ENCODE results near the gene COL8A2. TPM values are rescaled to one million over a fixed set of nuclear protein-coding genes. Genes with fewer than 3 reads are reported as not detected.

The COL8A2 gene
- total RNA-seq, 1 experiment from 2014 or later, result 1.2 TPM

DNA sequence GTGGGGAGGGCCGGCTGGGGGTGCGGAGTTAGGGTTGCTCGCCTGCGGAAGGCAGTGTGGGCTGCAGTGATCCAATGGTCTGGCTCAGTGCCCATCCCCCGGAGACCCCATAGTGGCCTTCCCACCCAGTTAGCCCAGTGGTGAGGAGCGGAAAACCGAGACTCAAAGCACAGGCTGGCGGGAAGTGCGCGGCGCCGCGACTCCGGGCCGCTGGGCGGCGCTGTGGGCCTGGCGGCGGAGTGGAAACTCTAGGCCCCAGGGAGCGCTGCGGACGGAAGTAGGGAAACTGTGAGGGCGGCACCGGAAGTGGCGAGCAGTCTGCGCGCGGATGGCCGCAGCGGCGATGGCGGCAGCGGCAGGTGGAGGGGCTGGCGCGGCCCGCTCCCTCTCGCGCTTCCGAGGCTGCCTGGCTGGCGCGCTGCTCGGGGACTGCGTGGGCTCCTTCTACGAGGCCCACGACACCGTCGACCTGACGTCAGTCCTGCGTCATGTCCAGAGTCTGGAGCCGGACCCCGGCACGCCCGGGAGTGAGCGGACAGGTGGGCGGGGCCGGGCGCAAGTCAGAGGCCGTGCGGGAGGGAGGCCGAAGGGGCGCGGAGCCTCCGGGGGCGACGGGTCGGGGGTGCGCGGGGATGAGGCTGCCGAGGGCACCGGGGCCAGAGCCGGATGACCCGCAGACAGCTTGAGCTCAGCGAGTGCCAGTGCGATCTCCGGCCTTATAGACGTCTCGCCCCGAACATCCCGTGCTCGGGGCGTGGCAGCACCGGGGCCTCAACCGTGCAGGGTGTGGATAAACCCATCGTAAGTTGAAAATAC is 36.2 kb downstream of the COL8A2 start, which contains the start of gene ADPRS:
TSS of gene ADPRS (plus strand) at position 316 of the 816 bp plus-strand sequence. CDS start at position 329, 13 bp downstream.
- BruUV-seq (replicated peaks), result no TSS peak
- H3K4me3 ChIP-seq (ENCODE audit: low read depth in 2 of 2, low read length in 2 of 2), result peak within 1 kb of the TSS; percentile 97 to 99
- TF ChIP-seq, protein P1, sequence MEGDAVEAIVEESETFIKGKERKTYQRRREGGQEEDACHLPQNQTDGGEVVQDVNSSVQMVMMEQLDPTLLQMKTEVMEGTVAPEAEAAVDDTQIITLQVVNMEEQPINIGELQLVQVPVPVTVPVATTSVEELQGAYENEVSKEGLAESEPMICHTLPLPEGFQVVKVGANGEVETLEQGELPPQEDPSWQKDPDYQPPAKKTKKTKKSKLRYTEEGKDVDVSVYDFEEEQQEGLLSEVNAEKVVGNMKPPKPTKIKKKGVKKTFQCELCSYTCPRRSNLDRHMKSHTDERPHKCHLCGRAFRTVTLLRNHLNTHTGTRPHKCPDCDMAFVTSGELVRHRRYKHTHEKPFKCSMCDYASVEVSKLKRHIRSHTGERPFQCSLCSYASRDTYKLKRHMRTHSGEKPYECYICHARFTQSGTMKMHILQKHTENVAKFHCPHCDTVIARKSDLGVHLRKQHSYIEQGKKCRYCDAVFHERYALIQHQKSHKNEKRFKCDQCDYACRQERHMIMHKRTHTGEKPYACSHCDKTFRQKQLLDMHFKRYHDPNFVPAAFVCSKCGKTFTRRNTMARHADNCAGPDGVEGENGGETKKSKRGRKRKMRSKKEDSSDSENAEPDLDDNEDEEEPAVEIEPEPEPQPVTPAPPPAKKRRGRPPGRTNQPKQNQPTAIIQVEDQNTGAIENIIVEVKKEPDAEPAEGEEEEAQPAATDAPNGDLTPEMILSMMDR (IDR thresholded peaks at IDR 0.05), result peak; percentile 99
- TF ChIP-seq, protein P2, sequence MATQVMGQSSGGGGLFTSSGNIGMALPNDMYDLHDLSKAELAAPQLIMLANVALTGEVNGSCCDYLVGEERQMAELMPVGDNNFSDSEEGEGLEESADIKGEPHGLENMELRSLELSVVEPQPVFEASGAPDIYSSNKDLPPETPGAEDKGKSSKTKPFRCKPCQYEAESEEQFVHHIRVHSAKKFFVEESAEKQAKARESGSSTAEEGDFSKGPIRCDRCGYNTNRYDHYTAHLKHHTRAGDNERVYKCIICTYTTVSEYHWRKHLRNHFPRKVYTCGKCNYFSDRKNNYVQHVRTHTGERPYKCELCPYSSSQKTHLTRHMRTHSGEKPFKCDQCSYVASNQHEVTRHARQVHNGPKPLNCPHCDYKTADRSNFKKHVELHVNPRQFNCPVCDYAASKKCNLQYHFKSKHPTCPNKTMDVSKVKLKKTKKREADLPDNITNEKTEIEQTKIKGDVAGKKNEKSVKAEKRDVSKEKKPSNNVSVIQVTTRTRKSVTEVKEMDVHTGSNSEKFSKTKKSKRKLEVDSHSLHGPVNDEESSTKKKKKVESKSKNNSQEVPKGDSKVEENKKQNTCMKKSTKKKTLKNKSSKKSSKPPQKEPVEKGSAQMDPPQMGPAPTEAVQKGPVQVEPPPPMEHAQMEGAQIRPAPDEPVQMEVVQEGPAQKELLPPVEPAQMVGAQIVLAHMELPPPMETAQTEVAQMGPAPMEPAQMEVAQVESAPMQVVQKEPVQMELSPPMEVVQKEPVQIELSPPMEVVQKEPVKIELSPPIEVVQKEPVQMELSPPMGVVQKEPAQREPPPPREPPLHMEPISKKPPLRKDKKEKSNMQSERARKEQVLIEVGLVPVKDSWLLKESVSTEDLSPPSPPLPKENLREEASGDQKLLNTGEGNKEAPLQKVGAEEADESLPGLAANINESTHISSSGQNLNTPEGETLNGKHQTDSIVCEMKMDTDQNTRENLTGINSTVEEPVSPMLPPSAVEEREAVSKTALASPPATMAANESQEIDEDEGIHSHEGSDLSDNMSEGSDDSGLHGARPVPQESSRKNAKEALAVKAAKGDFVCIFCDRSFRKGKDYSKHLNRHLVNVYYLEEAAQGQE (IDR thresholded peaks at IDR 0.05; ENCODE audit: insufficient read depth in 1 of 2, low read depth in 2 of 2, low read length in 1 of 2), result peak in 1 of 2 experiments; percentile 30; a peak in 1 of 4 replicates
- TF ChIP-seq SIN3A (IDR thresholded peaks at IDR 0.05; ENCODE audit: borderline replicate concordance, insufficient read depth, low read depth, low read length) (peak; percentile 94), TCF7L2 (IDR thresholded peaks at IDR 0.05; ENCODE audit: low read depth, low read length) (no peak), POLR2AphosphoS5 (IDR thresholded peaks at IDR 0.05; ENCODE audit: low read depth, low read length) (peak; percentile 93)
- ATAC-seq, result peak; percentile 94
- intact Hi-C loops (cut with micrococcal nuclease; ENCODE audit: unreplicated experiment) (no loop called here), in situ Hi-C loops (cut with HindIII; ENCODE audit: low pct_unique_long_range_greater_than_20kb, low sequenced_read_pairs) (no loop called here)
- H3K27ac ChIP-seq (ENCODE audit: low read length), result peak within 1 kb of the TSS; percentile 82
- H3K36me3 ChIP-seq (ENCODE audit: control insufficient read depth, insufficient read depth, low read length), result peaks cover 13% of the 10 kb centered on the region
- DNase-seq (ENCODE audit: low read depth, low spot score), result peak; percentile 53
- no peaks in the 10 kb centered on the region for H3K27me3 ChIP-seq (ENCODE audit: control insufficient read depth, insufficient read depth, low read length)
- H3K9me3 ChIP-seq (ENCODE audit: control insufficient read depth, insufficient read depth, low read depth, low read length), result no peaks in the 10 kb centered on the region
- H3K4me1 ChIP-seq (ENCODE audit: control insufficient read depth, insufficient read depth, low read length), result no peaks in the 10 kb centered on the region; the same call in 1 of the 2 replicates
- POLR2A ChIA-PET, result no interaction called here
- CTCF ChIA-PET, result no interaction called here

DNA sequence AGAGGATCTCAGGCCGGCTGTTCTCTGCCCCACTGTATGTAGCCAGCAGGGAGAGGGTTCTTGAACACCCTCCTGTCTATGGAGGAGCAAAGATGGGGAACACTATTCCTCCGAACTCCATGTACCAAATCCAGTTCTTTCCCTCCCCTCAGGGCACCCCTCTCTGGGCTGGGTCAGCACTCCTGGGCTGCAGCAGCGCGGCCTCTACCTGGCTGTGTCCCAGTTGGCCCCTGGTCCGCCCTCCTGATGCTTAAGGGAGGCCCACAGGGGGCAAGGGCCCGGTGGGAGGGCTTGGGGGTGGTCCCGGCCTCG is 36.8 kb downstream of the COL8A2 start:
- no peaks in the 10 kb centered on the region for H3K9me3 ChIP-seq (ENCODE audit: control insufficient read depth, insufficient read depth, low read depth, low read length)
- in situ Hi-C loops (cut with HindIII; ENCODE audit: low pct_unique_long_range_greater_than_20kb, low sequenced_read_pairs), result no loop called here
- H3K36me3 ChIP-seq (ENCODE audit: control insufficient read depth, insufficient read depth, low read length), result peaks cover 11% of the 10 kb centered on the region
- TF ChIP-seq, protein P2 (IDR thresholded peaks at IDR 0.05; ENCODE audit: insufficient read depth in 1 of 2, low read depth in 2 of 2, low read length in 1 of 2), result no peak
- no peak for TF ChIP-seq TCF7L2 (IDR thresholded peaks at IDR 0.05; ENCODE audit: low read depth, low read length)
- TF ChIP-seq, protein P1 (IDR thresholded peaks at IDR 0.05), result no peak
- no peak for TF ChIP-seq POLR2AphosphoS5 (IDR thresholded peaks at IDR 0.05; ENCODE audit: low read depth, low read length)
- TF ChIP-seq SIN3A (IDR thresholded peaks at IDR 0.05; ENCODE audit: borderline replicate concordance, insufficient read depth, low read depth, low read length), result no peak
- ATAC-seq (peak; percentile 10; the same call in 1 of the 2 replicates), DNase-seq (ENCODE audit: low read depth, low spot score) (no peak)
- no peaks in the 10 kb centered on the region for H3K27me3 ChIP-seq (ENCODE audit: control insufficient read depth, insufficient read depth, low read length)
- intact Hi-C loops (cut with micrococcal nuclease; ENCODE audit: unreplicated experiment), result no loop called here
- H3K4me3 ChIP-seq (ENCODE audit: low read depth in 2 of 2, low read length in 2 of 2), result peak overlapping the region; percentile 97 to 99
- CTCF ChIA-PET, result interaction anchor here (0.7 kb wide), 1 partner anchor 30 kb away, joined by 6 read pairs; no protein-coding TSS in a partner anchor
- POLR2A ChIA-PET, result no interaction called here
- BruUV-seq (replicated peaks), result no TSS peak
- H3K27ac ChIP-seq (ENCODE audit: low read length), result peak overlapping the region; percentile 82
- H3K4me1 ChIP-seq (ENCODE audit: control insufficient read depth, insufficient read depth, low read length), result no peaks in the 10 kb centered on the region; the same call in 1 of the 2 replicates

Data from Panc1 (cell line).